ENCODE results near the gene ATP8B2. TPM values are rescaled to one million over a fixed set of nuclear protein-coding genes. Genes with fewer than 3 reads are reported as not detected.
A peak's percentile ranks its signal among the peaks of the same experiment; 100 is the strongest.

The ATP8B2 gene
- total RNA-seq, 4 donors from 2014 or later: 5.8 to 22.5 (median 7.2) TPM

DNA sequence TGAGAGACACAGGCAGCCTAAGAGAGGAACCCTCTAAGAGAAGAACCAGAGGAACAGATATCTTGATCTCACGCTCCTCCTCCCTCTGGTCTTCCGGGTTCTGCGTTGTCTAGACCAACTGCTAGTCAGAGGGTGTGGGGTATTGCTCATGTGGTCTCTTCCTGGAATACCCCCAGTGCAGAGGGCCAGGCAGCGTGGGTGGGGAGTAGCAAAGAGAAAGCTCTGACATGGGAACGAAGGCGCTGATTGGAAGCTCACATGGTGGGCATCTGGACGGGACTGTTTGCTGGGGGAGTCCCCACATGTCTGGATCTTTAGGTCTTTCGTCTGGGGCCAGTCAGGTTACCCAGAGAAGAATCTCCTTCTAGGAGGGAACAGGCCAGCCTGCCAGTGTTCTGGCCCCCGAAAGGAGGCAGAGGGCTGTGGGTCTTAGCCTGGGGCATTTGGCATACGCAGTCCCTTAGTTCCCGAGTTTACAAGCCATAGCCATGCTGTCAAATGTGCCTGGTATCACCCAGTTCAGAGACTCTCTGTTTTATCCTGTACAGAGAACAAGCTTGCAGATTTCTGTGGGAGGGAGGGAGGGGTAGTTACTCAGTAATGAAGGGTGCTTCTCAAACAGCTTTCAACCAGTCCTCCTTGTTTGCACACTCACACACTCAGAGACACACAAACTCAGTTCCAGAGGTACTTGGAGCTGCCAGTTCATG is 61.5 kb downstream of the ATP8B2 start:
- H3K27me3 ChIP-seq: no peaks in the 10 kb centered on the region
- H3K27ac ChIP-seq: no peak overlapping the region
- no peaks in the 10 kb centered on the region for H3K36me3 ChIP-seq
- DNase-seq (no peak), ATAC-seq (no peak)
- H3K4me3 ChIP-seq: no peak overlapping the region
- no peak for TF ChIP-seq POLR2A (IDR thresholded peaks at IDR 0.05)
- TF ChIP-seq, protein P1, sequence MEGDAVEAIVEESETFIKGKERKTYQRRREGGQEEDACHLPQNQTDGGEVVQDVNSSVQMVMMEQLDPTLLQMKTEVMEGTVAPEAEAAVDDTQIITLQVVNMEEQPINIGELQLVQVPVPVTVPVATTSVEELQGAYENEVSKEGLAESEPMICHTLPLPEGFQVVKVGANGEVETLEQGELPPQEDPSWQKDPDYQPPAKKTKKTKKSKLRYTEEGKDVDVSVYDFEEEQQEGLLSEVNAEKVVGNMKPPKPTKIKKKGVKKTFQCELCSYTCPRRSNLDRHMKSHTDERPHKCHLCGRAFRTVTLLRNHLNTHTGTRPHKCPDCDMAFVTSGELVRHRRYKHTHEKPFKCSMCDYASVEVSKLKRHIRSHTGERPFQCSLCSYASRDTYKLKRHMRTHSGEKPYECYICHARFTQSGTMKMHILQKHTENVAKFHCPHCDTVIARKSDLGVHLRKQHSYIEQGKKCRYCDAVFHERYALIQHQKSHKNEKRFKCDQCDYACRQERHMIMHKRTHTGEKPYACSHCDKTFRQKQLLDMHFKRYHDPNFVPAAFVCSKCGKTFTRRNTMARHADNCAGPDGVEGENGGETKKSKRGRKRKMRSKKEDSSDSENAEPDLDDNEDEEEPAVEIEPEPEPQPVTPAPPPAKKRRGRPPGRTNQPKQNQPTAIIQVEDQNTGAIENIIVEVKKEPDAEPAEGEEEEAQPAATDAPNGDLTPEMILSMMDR (IDR thresholded peaks at IDR 0.05 in 4 of 5, conservative IDR thresholded peaks at IDR 0.05 in 1 of 5): no peak
- in situ Hi-C loops (cut with MboI; ENCODE audit: low sequenced_read_pairs in 4 of 4) (no loop called here), intact Hi-C loops (cut with DNase I; ENCODE audit: low total_unique reads) (no loop called here)
- H3K4me1 ChIP-seq: peaks cover 0 to 5% of the 10 kb centered on the region in 2 donors
- H3K9me3 ChIP-seq: no peaks in the 10 kb centered on the region

DNA sequence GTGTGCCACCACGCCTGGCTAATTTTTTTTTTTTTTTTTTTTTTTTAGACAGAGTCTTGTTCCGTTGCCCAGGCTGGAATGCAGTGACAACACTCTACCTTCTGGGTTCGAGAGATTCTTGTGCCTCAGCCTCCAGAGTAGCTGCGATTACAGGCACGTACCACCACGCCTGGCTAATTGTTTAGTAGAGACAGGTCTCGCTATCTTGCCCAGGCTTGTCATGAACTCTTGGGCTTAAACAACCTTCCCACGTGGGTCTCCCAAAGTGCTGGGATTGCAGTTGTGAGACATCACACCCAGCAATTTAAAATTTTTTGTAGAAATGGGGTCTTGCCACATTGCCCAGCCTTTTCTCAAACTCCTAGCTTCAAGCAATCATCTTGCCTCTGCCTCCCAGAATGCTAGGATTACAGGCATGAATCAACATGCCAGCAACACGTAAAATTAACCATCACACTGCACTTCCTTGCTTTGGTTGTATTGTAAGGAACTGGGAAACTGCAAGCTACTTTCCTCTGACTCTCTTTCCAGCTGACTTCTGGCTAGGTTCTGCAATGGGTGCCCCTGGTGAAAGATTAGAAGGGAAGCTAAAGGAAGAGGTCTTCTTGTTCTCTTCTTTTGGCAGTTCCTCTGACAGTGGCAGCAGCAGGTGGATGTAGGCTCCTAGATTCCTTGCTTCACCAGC is 65.9 kb downstream of the ATP8B2 start:
- TF ChIP-seq POLR2A (IDR thresholded peaks at IDR 0.05): no peak
- TF ChIP-seq, protein P1 (IDR thresholded peaks at IDR 0.05 in 4 of 5, conservative IDR thresholded peaks at IDR 0.05 in 1 of 5): no peak
- no peak overlapping the region for H3K27ac ChIP-seq
- no peaks in the 10 kb centered on the region for H3K27me3 ChIP-seq
- intact Hi-C loops (cut with DNase I; ENCODE audit: low total_unique reads): no loop called here
- DNase-seq (no peak), ATAC-seq (peak; percentile 39 to 47)
- H3K4me1 ChIP-seq: peaks cover 0 to 5% of the 10 kb centered on the region in 2 donors
- in situ Hi-C loops (cut with MboI; ENCODE audit: low sequenced_read_pairs in 4 of 4): no loop called here
- H3K9me3 ChIP-seq: no peaks in the 10 kb centered on the region
- H3K36me3 ChIP-seq: no peaks in the 10 kb centered on the region
- H3K4me3 ChIP-seq: no peak overlapping the region

DNA sequence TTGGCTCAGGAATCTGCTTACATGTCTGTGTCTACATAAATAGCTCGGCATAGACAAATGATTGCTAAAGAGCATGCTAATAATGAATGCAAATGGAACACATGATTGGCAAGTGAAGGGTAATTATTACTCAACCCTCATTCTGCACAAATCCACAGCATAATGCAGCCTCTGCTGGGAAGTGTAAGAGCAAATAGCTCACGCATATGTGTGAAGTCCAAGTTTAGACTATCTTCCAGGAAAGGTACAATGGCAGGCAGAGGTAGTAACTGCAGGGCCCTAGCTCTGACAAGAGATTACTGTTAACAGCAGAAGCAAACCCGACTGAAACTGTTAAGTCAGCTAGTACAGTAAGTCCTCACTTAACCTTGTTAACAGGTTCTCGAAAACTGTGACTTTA is 72.8 kb downstream of the ATP8B2 start:
- Histone ChIP-seq H3K36me3 (no peaks in the 10 kb centered on the region), H3K4me3 (no peak overlapping the region), H3K27me3 (no peaks in the 10 kb centered on the region), H3K4me1 (no peaks in the 10 kb centered on the region), H3K9me3 (no peaks in the 10 kb centered on the region), H3K27ac (no peak overlapping the region)
- intact Hi-C loops (cut with DNase I; ENCODE audit: low total_unique reads): loop anchor here (5.0 kb wide), 1 partner anchor 786 kb away; the partner anchor contains the start of gene S100A16
- DNase-seq: no peak
- TF ChIP-seq POLR2A (IDR thresholded peaks at IDR 0.05): no peak
- TF ChIP-seq, protein P1 (IDR thresholded peaks at IDR 0.05 in 4 of 5, conservative IDR thresholded peaks at IDR 0.05 in 1 of 5): no peak
- ATAC-seq: no peak
- in situ Hi-C loops (cut with MboI; ENCODE audit: low sequenced_read_pairs in 4 of 4): no loop called here

DNA sequence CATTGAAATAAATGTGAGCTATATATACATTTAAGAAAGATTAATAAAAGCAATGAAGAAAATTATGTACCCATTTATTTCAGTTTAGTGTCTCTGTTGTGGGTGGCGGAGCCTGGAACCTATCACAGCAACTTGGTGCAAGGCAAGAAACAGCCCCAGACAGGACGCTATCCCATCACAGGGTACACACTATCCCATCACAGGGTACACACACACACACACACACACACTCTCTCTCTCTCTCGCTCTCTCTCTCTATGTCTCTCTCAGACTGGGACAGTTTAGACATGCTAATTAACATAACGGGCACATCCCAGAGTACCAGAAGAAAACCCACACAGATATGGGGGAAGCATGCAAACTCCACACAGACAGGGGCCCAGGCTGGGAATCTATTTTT is 73.4 kb downstream of the ATP8B2 start:
- H3K36me3 ChIP-seq: no peaks in the 10 kb centered on the region
- no peak overlapping the region for H3K4me3 ChIP-seq
- ATAC-seq (no peak), DNase-seq (no peak)
- no peaks in the 10 kb centered on the region for H3K4me1 ChIP-seq
- intact Hi-C loops (cut with DNase I; ENCODE audit: low total_unique reads): loop anchor here (1.0 to 5.0 kb wide), 2 partner anchors 155 to 786 kb away; partner anchors contain the start of gene S100A16
- no peaks in the 10 kb centered on the region for H3K27me3 ChIP-seq
- in situ Hi-C loops (cut with MboI; ENCODE audit: low sequenced_read_pairs in 4 of 4): no loop called here
- H3K9me3 ChIP-seq: no peaks in the 10 kb centered on the region
- H3K27ac ChIP-seq: no peak overlapping the region
- no peak for TF ChIP-seq POLR2A (IDR thresholded peaks at IDR 0.05)
- TF ChIP-seq, protein P1 (IDR thresholded peaks at IDR 0.05 in 4 of 5, conservative IDR thresholded peaks at IDR 0.05 in 1 of 5): no peak

All from gastrocnemius medialis (tissue), 4 donors.